Esophagus mucosa (tissue), 1 donor: ENCODE data around the gene ARID5B. TPM values are rescaled to one million over a fixed set of nuclear protein-coding genes. Genes with fewer than 3 reads are reported as not detected.

Source experiments
- ATAC-seq: fragments of 200-7000 bp; cut with Tn5 transposase; one replicate; pipeline ENCODE4 v1.9.1; 2020
- total RNA-seq: library from RNA; stranded (reverse); gene quantifications from one replicate; pipeline ENCODE4 v1.2.4, GENCODE V29; 2023
- donor health status: DM: yes; HTN: yes; CAD: no.

The ARID5B gene
- total RNA-seq, 1 donor from 2014 or later = 23.4 TPM

DNA sequence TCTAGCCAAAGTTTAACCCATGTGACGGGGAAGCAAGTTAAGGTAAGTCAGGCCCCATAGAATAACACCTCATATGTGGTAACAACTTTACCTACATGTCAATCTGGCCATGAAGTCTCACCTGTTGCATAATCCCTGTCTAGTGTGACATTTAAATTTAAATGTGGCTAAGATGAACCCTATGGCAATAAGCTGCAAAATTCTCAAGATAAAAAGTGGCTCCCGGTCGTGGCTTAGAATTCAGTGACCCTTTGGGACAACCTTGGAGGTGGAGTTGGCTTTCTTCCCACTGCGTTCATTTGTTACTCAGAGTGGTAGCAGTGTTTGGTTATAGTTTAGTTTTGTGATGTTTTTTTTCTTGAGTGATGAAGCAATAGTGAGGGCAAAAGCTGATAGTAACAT lies 90.6 kb downstream of the ARID5B start:
- ATAC-seq = peak; percentile 74

DNA sequence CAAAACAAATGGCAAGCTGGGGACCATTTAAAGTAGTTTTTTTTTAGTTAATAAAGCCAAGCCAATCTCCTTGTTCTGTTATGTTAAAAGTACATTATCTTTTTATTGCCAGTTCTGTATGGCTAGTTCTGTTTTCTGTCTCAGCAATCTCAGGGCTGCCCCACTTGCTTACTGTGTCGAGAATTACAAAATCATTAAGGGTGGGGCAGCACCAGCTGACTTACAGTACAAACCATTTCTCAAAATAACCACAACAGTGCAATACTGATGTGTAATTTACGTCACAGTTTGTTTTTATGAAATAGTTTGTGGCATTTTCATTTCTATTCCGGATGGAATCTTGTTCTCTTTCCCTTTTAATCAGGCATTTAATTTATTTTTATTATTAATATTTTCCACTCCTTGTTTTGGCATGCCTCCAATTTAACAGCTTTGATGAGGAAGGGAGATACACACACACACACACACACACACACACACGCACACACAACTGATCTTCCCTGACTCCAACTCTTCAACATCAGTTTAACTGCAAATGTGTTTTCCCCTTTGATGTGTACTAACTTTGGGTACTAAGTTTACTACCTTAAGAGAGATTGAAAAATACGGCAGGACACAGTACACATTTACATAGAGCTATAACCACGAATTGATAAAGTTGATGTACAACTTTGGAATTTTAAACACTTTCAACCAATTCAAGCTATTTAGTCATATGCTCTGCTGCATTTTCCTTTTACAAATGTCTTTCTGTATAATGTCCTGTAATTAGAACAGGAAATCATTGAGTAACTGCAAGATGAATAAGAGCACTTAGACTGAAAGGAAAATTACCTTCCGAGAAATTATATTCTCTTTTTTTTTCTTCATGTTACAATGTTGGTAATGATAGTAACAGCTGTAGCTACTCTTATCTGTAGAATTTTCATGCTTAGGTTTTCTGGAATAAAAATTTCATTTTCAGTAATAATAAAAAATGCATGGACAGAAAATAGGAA lies 91.5 kb downstream of the ARID5B start:
- ATAC-seq = peak; percentile 89

DNA sequence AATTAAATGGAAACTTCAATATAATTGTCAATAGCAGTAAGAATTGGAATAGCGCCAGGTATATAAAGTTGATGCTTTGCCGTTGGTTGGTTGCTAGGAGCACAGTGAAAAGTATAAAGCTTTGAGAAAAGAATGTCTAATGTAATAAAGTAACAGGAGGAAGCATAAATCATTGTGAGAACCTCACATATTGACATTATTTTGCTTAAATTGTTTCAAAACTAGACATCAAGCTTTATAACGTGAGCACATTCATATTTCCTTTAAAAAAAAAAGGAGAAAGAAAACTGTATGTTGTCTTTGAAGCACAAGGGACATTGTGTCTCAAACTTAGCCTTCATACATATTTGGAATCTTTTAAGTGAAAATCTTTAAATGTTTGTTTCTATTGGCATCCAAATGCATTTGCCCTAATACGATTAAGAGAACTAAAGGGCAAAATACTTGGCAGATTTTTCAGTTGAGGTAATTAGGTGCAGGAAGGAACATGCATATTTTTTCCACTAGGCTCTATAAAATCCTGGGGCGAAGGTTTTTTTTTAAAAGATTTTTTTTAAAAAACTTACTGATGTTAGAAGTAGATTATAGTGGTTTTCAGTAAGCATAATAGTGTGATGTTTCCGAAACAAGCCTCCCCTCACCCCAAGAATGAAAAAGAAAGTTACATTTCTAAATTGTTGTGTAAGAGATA lies 92.4 kb downstream of the ARID5B start:
- no peak for ATAC-seq

DNA sequence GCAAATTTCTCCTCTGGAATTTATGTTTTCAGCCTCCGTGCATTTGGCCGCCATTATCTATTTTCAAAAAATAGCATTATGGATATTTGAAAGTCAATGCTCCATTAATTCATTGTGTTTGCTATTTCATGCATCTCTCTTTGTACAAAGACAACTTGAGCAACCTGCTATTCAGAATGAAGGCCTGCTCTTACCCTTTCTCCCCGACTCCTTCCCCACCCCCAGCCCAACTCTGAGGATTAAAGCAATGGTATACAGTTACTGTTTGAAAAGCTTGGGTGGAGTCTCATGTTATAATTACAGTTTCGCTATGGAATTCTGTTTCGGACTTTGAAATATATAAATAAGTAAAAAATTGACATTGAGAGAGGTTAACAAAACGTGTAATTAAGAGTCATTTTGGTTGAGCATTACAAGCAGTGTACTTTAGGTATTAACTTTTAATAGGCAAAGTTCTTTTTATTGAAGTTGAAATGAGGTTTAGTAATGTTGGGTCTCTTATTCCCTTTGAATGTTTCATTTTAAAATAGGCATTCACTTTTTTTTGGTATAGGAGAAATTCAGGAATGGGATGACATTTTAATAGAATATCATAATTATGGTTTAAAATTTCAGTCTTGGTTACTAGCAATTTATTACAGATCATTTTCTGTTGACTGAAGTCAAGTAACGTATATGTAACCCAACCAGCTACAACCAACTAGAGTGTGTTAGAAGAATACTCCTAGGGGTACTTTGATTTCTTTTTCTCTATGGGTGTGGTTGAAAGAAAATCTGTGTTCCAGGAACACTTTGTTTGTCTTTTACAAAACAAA lies 93.1 kb downstream of the ARID5B start:
- ATAC-seq = peak; percentile 43

DNA sequence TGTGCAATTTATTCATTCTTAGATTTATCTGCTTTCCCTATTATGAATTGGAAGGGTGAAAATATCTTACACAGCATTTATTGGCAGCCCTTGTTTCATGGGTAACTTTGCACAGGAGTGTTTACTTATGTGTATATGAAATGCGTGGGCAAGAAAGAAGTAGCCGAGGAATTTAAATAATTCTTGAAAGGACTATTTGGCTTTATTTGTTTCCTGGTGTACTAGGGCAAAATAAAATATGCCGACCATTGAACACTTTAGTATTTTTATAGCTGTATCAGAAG lies 93.7 kb downstream of the ARID5B start:
- ATAC-seq = no peak

DNA sequence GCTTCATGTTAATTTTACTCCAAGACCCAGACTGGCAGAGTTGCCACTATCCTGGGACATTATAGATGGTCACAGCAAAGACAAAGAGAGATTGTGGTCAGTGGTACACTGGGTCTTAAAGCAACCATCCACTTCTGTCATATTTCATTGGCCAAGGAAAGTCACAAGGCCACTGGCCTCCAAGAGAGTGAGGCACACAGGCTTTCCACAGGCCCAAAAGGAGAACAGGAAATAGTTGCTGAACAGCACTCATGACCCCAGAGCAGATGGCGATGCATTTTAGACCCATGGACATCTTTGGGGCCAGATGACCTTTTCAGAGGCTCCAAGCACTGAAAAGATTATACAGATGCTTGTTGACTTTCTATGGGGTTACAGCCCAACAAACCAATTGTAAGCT lies 97.4 kb downstream of the ARID5B start:
- ATAC-seq = no peak

DNA sequence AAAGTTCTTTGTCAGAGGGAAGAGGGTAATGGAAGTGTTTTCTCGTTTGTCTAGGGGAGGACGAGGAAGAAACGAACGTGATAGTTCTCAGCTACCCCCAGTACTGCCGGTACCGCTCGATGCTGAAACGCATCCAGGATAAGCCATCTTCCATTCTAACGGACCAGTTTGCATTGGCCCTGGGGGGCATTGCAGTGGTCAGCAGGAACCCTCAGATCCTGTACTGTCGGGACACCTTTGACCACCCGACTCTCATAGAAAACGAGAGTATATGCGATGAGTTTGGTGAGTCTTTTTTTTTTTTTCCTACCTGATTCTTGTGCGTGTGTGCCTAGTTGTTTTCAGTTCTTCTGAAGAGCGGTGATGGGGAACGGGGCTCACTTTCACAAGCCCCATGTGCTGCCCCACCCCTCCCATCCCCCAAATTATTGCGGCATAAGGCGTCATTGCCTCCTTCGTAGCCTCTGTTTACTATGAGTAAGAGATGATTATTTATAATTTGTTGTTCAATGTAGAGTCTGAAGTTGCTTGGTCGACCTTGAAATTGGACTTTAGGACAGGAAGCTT lies 98.6 kb downstream of the ARID5B start:
- ATAC-seq = peak; percentile 53

DNA sequence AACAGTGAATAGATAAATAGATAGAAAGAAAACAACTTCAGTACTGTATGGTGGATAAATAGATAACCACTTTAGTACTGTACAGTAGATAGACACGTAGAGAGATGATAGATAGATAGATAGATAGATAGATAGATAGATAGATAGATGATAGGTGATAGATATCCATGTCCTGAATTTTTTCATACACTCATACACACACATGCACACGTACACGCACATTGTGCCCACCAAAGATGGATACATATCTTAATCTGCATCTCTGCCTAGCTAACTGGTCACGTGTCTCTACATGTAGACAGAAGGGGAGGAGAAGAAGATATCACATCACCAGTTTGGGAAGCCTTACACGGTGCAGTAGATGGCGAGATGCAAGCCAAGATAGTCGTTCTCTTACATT lies 99.2 kb downstream of the ARID5B start:
- ATAC-seq = no peak

DNA sequence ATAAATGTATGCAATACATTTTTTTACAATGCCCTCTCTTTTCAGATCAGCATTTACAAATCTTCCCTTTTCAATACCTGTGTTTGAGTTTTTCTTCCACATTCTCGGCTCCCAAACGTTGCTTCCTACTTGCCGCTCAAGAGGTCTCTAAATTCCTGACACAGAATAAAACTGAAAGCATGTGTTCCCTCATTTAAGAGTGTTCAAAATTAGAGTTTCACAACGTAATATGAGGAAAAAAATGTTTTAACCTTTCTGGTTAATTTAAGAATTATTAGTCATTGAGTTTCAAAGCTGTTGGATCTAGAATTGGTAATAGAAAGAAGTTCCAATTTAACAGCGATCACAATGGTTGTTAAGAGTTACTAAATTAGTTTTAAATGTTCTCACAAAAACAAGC lies 100.4 kb downstream of the ARID5B start:
- no peak for ATAC-seq

DNA sequence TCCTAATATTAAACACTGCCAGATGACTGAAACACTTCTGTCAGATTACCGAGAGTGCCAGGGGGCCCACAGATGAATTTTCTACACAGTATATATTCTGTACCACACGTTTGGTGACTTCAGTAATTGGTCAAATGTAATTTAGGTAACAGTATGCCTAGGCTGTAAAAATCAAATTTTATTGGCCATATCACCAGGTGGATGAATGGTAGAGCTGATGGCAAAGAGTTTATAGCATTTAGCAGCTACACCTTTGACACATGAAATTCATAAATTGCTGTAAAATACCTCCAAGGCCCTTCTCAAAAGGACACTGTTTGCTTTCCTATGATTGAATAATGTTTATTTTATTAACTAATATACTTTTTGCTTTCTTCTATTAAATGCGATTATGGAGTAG lies 101.3 kb downstream of the ARID5B start:
- no peak for ATAC-seq

DNA sequence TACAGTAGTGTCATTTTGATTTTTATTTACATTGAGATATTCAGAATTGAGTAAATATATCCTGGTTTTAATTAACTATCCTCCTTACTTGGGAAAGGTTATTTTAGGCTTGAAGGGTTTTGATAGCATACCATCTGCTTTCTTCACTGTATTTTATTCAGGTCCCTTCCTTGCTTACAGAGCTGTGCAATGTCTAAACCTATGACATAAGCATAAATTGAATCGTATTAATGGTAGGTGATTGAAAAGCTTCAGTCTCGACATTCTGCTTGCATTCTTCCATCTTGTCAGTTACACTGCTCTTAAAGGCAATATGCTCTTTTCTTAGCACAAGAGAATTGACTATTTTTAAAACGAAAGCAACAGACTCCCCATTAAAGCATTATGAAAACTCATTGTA lies 102.5 kb downstream of the ARID5B start:
- ATAC-seq = no peak

DNA sequence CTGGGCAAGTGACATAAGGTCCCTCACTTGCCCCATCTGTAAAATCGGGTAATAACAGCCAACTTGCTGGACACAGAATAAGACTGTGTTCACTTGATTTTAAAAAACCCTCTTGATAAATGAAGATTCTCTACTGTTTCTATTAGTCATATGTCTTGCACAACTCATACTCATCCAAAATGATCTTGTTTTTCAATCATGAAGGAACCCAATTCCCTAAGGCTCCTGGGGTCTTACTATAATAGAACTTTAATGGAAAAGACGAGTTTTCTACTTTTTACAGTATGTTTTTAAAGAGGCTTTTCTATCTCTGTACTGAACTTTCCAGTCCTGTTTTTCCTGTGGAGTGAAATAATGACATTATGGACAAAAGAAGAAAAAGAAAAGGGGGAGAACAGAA lies 103.8 kb downstream of the ARID5B start:
- no peak for ATAC-seq

DNA sequence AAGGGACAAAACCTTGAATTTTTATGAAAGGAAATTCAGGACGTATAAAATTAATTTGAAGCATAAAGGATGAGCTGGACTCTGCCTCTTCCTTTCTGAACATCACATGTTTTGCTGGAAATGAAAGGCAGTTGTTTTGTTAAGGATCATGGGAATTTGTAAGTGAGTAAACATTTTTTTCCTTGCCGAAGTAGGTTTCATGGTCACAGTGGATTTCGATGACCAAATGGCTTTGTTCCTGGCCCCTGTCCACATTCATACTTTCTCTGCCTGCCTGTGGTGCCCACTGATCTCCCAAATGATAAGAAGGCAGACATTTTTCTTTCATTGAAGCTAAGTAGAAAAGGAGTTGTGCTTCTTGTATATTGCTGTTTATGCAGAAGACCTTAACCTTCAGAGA lies 104.2 kb downstream of the ARID5B start:
- ATAC-seq = no peak

DNA sequence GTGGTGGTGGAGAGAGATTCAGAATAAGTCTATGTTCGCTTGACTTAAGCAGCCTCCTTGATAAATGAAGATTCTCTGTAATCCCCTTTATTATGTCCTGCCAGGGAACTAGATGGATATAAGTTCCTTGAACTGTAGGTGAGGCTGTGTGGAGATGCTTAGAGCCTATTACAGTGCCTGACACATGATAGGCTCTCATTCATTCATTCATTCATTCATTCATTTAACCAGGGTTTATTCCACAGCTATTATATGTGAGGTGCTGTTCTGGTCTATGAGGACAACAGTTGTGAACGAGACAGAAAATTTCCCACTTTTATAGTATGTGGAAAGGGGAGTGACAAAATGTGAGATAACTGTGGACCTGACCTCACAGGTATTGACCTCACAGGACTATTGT lies 105.6 kb downstream of the ARID5B start:
- no peak for ATAC-seq

DNA sequence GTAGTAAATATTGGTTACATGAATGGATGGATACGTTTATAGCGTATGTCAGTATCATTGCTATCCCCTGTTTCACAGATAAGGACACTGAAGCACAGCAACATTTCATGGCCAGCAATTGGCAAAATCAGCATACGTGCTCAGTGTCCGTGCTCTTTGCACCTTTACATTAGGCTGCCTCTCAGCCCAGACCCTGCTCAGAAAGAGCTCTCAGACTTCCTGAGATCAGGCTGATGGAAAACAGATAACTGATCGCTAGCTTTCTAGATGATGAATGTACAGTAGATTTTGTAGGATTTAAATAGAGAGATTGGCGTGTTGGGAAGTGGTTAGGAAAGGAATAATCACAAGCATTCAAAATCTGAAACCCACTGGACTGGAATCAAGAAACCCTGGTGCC lies 106.7 kb downstream of the ARID5B start:
- no peak for ATAC-seq

DNA sequence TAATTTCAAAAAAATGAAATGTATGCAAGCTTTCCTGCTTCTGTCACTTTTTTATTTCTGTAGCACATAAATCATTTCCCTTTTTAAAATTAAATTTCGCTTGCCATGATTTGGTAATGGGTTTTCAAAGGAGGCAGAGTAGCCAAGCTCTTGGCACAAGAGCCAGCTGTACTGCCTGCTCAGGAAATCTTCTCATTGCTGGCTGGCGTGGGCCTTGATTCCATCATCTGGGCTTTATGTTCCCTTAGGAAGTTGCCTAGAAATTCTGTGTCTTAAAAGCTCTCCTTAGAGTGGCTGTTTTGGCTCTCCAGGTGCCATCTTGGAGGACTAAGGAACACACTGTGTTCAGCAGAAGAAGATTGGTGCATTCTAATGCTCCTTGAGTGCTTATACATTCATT lies 107.4 kb downstream of the ARID5B start:
- ATAC-seq = no peak

DNA sequence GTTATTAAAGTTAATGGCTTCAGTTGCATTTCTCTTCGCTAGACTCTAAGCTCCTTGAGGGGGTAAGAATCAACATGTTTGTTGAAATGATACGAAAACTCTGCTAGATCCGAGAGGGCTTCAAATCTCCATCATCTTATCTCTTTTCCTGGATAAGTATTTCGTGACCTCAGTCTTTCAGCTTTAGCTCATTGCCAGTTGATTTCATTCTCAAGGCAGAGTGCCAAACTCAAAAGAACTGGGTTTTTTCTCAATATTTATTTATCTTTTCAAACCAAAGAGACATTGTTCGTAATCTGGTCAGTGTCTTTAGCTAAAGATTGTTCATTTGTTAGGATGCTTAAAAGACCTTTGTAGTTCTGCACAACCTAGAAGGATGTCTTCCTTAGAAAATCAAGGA lies 108.9 kb downstream of the ARID5B start:
- no peak for ATAC-seq

DNA sequence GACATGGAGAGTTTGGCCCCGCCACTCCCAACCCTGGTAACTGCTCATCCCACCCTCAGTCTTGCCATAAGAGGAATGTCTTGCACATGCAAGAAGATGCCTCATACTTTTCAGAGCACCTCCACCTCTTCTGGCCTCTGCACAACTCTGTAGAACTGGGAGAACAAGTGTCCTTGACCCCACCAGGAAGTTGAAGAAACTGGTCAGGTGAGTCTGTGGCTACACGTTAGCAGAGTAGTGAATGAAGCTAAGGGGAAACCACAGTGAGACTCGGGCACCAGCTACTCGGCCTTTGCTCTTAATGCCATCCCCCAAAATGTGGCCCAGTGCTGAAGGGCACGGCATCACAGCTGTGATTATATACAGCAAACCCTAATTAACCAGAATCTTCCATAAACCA lies 110.1 kb downstream of the ARID5B start:
- peak; percentile 91 for ATAC-seq

DNA sequence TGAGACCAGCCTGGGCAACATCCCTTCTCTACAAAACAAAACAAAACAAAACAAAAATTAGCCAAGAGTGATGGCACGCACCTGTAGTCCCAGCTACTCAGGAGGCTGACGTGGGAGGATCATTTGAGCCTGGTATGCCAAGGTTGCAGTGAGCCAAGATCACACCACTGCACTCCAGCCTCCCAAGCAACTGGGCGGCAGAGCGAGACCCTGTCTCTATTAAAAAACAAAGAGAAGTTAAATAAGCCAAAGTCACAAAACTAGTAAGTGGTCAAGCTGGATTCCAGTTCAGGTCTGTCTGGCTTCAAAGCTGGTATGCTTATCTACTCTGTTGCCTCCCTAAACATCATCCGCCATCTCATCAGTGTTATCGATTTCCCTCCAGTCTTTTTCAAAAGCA lies 110.8 kb downstream of the ARID5B start:
- no peak for ATAC-seq

DNA sequence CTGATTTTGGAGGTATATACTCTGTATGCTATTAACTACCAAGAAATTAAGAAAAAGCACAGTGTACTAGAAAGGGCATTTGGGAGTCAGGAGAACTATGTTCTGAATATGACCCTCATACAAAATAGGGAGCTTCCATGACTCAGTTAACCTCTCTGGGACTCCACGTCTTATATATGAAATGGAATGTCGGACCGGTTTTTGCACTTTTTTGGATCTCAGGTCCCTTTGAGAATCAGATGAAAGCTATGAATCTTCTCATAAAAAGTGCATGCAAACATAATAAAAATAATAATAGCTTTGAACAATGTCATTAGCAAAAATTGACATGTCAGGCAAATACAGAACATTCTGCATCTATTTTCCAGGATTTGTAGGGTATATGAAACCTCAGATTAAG lies 113.0 kb downstream of the ARID5B start:
- no peak for ATAC-seq

DNA sequence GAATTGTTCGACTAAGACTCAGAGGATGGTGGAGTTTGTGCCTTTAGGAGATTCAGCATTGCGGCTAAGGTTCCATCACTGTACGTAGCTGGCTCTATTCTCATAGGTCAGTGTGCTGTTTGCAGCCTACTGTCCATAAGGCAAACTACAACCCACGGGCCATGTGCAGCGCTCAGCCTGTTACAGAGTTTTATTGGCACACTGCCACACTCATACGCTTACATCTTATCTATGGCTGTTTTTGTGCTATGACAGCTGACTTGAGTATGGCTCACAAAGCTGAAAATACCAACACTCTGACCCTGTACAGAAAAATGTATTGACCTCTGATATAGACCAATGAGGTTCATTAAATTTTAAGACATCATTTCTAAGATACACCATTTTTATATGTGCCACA lies 114.5 kb downstream of the ARID5B start:
- ATAC-seq = no peak

DNA sequence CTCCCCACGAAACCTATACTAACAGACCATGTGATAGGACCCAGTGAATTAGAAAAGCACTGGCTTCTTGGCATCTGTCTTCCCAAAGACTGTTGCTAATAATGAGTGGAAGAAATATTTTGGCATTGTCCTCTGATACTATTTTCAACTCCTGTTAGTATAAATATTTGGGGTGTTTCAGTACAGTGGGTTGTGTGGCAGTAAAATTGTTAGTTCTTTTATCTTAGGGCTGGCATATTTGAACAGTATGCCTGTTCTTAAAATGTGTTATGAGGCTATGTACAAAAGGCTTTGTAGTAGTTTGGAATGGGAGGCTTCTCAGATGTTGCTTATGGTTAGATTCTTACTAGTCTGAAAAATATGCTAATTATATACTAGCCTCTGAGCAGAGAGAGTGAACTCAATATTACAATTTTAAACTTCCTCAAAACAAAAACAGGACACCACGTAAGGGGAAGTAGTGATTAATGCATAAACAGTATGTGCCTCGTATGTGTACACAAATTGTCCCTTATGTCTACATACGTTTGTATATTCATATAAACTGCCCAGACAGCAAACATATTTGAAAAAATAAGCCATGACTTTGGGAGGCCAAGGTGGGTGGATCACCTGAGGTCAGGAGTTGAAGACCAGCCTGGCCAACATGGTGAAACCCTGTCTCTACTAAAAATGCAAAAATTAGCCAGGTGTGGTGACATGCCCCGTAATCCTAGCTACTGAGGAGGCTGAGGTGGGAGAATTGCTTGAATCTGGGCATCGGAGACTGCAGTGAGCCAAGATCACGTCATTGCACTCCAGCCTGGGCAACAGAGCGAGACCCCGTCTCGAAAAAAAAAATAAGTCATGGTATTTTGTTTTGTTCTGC lies 115.4 kb downstream of the ARID5B start:
- ATAC-seq = peak; percentile 35
